Measurements from ENCODE around the gene SMYD3.
"Not testable (repeated sequence)": the region's sequence is repeated elsewhere in the genome, so short reads cannot be mapped to it uniquely, and the experiment has no call there.

Gene SMYD3

DNA sequence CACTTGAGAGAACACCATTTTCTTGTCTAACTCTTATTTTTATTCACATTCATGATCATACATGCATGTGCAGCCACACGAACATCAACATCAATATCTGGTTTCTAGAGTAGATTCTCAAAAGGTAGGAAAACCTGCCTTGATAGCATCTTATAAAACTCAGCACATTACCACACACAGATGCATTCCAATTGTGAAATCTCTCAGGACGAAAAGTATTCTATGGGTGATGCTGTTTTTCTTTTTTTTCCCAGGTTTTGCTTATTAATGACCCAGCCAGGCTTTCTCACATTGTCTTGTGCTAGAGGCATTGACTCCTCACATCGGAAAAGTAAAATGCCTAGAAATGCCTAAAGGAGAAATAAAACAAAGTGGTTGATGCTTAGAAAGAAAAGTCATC is 789.5 kb downstream of the SMYD3 start:
- ChIA-PET CTCF (no interaction called here), POLR2A (no interaction called here)
- no peaks in the 10 kb centered on the region for H3K4me1 ChIP-seq (ENCODE audit: control extremely low read depth in 1 of 4, control insufficient read depth in 4 of 4, insufficient read depth in 4 of 4, low read length in 3 of 4)
- H3K9me3 ChIP-seq (ENCODE audit: control extremely low read depth in 1 of 5, control insufficient read depth in 4 of 5, insufficient read depth in 2 of 5, low read depth in 1 of 5, low read length in 4 of 5) = peaks cover 0 to 2% (median 0%) of the 10 kb centered on the region in 5 experiments
- DNase-seq = no peak
- no peak overlapping the region for H3K4me3 ChIP-seq (ENCODE audit: control insufficient read depth in 1 of 7, extremely low read depth in 1 of 7, insufficient read depth in 4 of 7, low read depth in 2 of 7, low read length in 6 of 7)
- no peaks in the 10 kb centered on the region for H3K27me3 ChIP-seq (replicated peaks in 2 of 5; ENCODE audit: control insufficient read depth in 4 of 5, insufficient read depth in 5 of 5, low read length in 4 of 5)
- no peak overlapping the region for H3K27ac ChIP-seq (ENCODE audit: insufficient read depth in 1 of 2, low read depth in 1 of 2, low read length in 2 of 2, poor library complexity in 1 of 2, severe bottlenecking in 2 of 2)
- no peaks in the 10 kb centered on the region for H3K36me3 ChIP-seq (ENCODE audit: control insufficient read depth in 4 of 4, insufficient read depth in 4 of 4, low read length in 3 of 4)
- WGBS (ENCODE audit: insufficient coverage) = 100% methylated on average over 1 of the region's 3 CpGs

DNA sequence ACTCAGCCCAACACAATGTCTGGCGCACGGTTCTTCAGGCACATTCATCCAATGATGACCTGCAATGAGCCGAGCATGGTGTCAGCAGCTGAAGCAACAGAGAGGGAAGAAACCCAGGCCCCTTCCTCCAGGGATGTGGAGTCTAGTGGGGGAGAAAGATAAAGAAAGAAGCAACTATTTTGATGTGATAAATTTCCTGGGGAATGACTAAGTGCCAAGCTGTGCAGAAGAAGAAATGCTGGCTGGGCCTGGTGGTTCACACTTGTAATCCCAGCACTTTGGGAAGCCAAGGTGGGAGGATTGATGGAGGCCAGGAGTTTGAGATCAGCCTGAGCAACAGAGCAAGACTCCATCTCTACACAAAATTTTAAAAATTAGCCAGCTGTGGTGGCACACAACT is 790.5 kb downstream of the SMYD3 start:
- peaks cover 0 to 1% (median under 1%) of the 10 kb centered on the region in 4 experiments for H3K4me1 ChIP-seq (ENCODE audit: control extremely low read depth in 1 of 4, control insufficient read depth in 4 of 4, insufficient read depth in 4 of 4, low read length in 3 of 4)
- H3K36me3 ChIP-seq (ENCODE audit: control insufficient read depth in 4 of 4, insufficient read depth in 4 of 4, low read length in 3 of 4) = no peaks in the 10 kb centered on the region
- no peak overlapping the region for H3K27ac ChIP-seq (ENCODE audit: insufficient read depth in 1 of 2, low read depth in 1 of 2, low read length in 2 of 2, poor library complexity in 1 of 2, severe bottlenecking in 2 of 2)
- H3K9me3 ChIP-seq (ENCODE audit: control extremely low read depth in 1 of 5, control insufficient read depth in 4 of 5, insufficient read depth in 2 of 5, low read depth in 1 of 5, low read length in 4 of 5) = peaks cover 0 to 2% (median 0%) of the 10 kb centered on the region in 5 experiments
- no peaks in the 10 kb centered on the region for H3K27me3 ChIP-seq (replicated peaks in 2 of 5; ENCODE audit: control insufficient read depth in 4 of 5, insufficient read depth in 5 of 5, low read length in 4 of 5)
- POLR2A ChIA-PET = no interaction called here
- whole genome bisulfite sequencing (ENCODE audit: insufficient coverage) = 100% methylated on average over 3 of the region's 3 CpGs
- DNase-seq = no peak
- CTCF ChIA-PET = no interaction called here
- no peak overlapping the region for H3K4me3 ChIP-seq (ENCODE audit: control insufficient read depth in 1 of 7, extremely low read depth in 1 of 7, insufficient read depth in 4 of 7, low read depth in 2 of 7, low read length in 6 of 7)

DNA sequence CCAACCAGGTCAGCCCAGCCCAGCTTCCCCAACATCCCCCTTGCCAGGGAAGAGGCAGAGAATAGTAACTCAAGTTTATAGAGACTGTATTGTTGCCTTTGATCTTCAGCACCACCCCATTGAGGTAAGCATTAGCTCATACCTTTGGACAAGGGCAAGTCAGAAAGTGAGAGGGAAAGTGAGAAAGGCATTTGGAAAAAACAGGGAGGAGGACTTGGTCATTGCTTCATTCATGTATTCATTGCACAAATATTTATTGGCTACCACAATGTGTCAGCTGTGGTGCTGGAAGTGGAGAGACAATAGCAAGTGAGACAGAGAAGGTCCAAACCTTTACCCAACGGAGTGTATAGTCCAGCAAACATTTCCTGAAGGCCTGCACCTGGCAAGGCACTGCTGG is 791.1 kb downstream of the SMYD3 start:
- Histone ChIP-seq H3K36me3 (ENCODE audit: control insufficient read depth in 4 of 4, insufficient read depth in 4 of 4, low read length in 3 of 4) (no peaks in the 10 kb centered on the region), H3K4me1 (ENCODE audit: control extremely low read depth in 1 of 4, control insufficient read depth in 4 of 4, insufficient read depth in 4 of 4, low read length in 3 of 4) (peaks cover 0 to 6% (median 2%) of the 10 kb centered on the region in 4 experiments), H3K27me3 (replicated peaks in 2 of 5; ENCODE audit: control insufficient read depth in 4 of 5, insufficient read depth in 5 of 5, low read length in 4 of 5) (no peaks in the 10 kb centered on the region), H3K4me3 (ENCODE audit: control insufficient read depth in 1 of 7, extremely low read depth in 1 of 7, insufficient read depth in 4 of 7, low read depth in 2 of 7, low read length in 6 of 7) (no peak overlapping the region), H3K9me3 (ENCODE audit: control extremely low read depth in 1 of 5, control insufficient read depth in 4 of 5, insufficient read depth in 2 of 5, low read depth in 1 of 5, low read length in 4 of 5) (peaks cover 0 to 2% (median 0%) of the 10 kb centered on the region in 5 experiments), H3K27ac (ENCODE audit: insufficient read depth in 1 of 2, low read depth in 1 of 2, low read length in 2 of 2, poor library complexity in 1 of 2, severe bottlenecking in 2 of 2) (no peak overlapping the region)
- DNase-seq = no peak
- ChIA-PET POLR2A (no interaction called here), CTCF (no interaction called here)
- WGBS (ENCODE audit: insufficient coverage) = 100% methylated on average over 1 of the region's 1 CpG

DNA sequence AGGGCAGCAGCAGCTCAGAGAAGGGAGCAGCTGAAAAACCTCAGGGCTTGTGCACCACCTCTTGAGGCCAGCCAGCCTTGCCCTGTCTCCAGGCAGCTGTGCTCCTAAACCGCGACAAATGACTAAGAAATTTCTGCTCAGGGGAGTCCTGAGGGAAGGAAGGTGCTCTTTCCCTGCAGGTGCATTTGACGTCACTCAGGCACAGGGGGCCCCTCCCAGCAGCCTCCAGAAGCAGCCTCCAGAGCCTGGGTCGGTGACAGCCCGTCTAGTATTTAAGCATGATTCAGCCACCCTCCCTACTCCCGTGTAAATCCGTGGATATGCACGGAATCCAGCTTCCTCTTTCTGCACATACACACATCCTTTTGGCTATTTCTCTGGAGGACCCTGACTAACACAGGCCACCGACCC is 791.8 kb downstream of the SMYD3 start:
- Histone ChIP-seq H3K4me3 (ENCODE audit: control insufficient read depth in 1 of 7, extremely low read depth in 1 of 7, insufficient read depth in 4 of 7, low read depth in 2 of 7, low read length in 6 of 7) (no peak overlapping the region), H3K9me3 (ENCODE audit: control extremely low read depth in 1 of 5, control insufficient read depth in 4 of 5, insufficient read depth in 2 of 5, low read depth in 1 of 5, low read length in 4 of 5) (peaks cover 0 to 2% (median 0%) of the 10 kb centered on the region in 5 experiments), H3K4me1 (ENCODE audit: control extremely low read depth in 1 of 4, control insufficient read depth in 4 of 4, insufficient read depth in 4 of 4, low read length in 3 of 4) (peaks cover 0 to 6% (median 2%) of the 10 kb centered on the region in 4 experiments), H3K27ac (ENCODE audit: insufficient read depth in 1 of 2, low read depth in 1 of 2, low read length in 2 of 2, poor library complexity in 1 of 2, severe bottlenecking in 2 of 2) (no peak overlapping the region), H3K27me3 (replicated peaks in 2 of 5; ENCODE audit: control insufficient read depth in 4 of 5, insufficient read depth in 5 of 5, low read length in 4 of 5) (no peaks in the 10 kb centered on the region), H3K36me3 (ENCODE audit: control insufficient read depth in 4 of 4, insufficient read depth in 4 of 4, low read length in 3 of 4) (no peaks in the 10 kb centered on the region)
- 47% methylated on average over 9 of the region's 9 CpGs for WGBS (ENCODE audit: insufficient coverage)
- DNase-seq = peak in 2 of 3 donors; percentile 19 to 23
- POLR2A ChIA-PET = no interaction called here
- CTCF ChIA-PET = no interaction called here

DNA sequence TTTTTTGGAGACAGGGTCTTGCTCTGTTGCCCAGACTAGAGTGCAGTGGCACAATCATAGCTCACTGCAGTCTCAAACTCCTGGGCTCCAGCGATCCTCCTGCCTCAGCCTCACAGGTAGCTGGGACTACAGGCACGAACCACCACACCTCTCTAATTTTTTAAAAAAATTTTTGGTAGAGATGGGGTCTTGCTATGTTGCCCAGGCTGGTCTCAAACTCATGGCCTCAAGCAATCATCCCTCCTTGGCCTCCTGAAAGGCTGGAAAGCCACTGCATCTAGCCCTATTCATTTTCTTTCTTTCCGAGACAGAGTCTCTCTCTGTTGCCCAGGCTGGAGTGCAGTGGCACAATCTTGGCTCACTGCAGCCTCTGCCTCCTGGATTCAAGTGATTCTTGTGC is 793.1 kb downstream of the SMYD3 start:
- H3K36me3 ChIP-seq (ENCODE audit: control insufficient read depth in 4 of 4, insufficient read depth in 4 of 4, low read length in 3 of 4); H3K4me1 ChIP-seq (ENCODE audit: control extremely low read depth in 1 of 4, control insufficient read depth in 4 of 4, insufficient read depth in 4 of 4, low read length in 3 of 4); H3K4me3 ChIP-seq (ENCODE audit: control insufficient read depth in 1 of 7, extremely low read depth in 1 of 7, insufficient read depth in 4 of 7, low read depth in 2 of 7, low read length in 6 of 7); POLR2A ChIA-PET; H3K27me3 ChIP-seq (replicated peaks in 2 of 5; ENCODE audit: control insufficient read depth in 4 of 5, insufficient read depth in 5 of 5, low read length in 4 of 5); CTCF ChIA-PET; H3K9me3 ChIP-seq (ENCODE audit: control extremely low read depth in 1 of 5, control insufficient read depth in 4 of 5, insufficient read depth in 2 of 5, low read depth in 1 of 5, low read length in 4 of 5); H3K27ac ChIP-seq (ENCODE audit: insufficient read depth in 1 of 2, low read depth in 1 of 2, low read length in 2 of 2, poor library complexity in 1 of 2, severe bottlenecking in 2 of 2); DNase-seq: not testable (repeated sequence)
- WGBS (ENCODE audit: insufficient coverage) = no CpG with 5 or more reads among the region's 3 CpGs

DNA sequence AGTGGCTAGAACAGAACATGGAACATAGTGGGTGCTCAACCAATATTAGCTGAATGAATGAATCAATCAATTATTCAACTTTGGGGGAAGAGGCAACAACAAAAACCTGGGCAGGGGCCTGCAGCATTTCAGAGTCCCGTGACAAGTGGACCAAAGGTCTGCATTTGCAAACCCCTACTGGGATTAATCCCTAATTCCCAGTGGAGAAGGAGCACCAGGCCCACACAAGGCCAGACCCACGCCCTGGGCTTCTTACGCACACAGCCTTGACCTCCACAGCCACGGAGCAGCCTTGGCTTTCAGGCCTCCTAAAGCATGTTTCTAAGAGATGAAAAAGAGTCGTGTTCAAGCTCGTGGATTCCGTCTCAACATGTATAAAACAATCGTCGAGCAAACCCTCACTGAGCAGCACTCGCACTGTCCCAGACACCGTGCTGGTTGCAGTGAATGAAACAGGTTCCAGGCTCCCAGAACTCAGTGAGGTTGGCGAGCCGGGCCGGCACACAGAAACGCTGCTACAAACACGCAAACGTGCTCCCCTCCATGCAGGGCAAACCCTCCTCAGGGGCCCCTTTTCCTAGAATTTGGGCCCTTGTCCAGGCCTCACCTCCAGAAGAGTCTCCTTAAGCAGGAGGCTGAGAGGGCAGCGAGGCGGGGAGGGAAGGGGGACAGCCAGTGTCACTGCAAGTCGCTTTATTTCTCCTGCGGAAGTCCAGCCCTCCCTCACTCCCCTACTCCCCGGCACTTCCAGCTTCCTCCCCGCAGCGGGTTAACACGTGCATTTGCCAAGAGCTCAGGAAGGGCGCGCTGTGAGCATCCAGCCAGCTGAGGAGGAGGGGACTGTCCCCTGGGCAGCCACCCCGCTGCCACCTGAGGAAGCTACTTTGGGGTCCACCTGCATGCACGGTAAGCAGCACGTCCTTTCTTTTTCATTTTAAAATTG is 795.8 kb downstream of the SMYD3 start:
- H3K27ac ChIP-seq (ENCODE audit: insufficient read depth in 1 of 2, low read depth in 1 of 2, low read length in 2 of 2, poor library complexity in 1 of 2, severe bottlenecking in 2 of 2) = no peak overlapping the region
- H3K4me1 ChIP-seq (ENCODE audit: control extremely low read depth in 1 of 4, control insufficient read depth in 4 of 4, insufficient read depth in 4 of 4, low read length in 3 of 4) = peaks cover 0 to 6% (median 2%) of the 10 kb centered on the region in 4 experiments
- H3K36me3 ChIP-seq (ENCODE audit: control insufficient read depth in 4 of 4, insufficient read depth in 4 of 4, low read length in 3 of 4) = no peaks in the 10 kb centered on the region
- peak overlapping the region in 1 of 7 experiments; percentile 50 for H3K4me3 ChIP-seq (ENCODE audit: control insufficient read depth in 1 of 7, extremely low read depth in 1 of 7, insufficient read depth in 4 of 7, low read depth in 2 of 7, low read length in 6 of 7)
- POLR2A ChIA-PET = no interaction called here
- WGBS (ENCODE audit: insufficient coverage) = 74% methylated on average over 28 of the region's 30 CpGs
- DNase-seq = no peak
- H3K27me3 ChIP-seq (replicated peaks in 2 of 5; ENCODE audit: control insufficient read depth in 4 of 5, insufficient read depth in 5 of 5, low read length in 4 of 5) = no peaks in the 10 kb centered on the region
- H3K9me3 ChIP-seq (ENCODE audit: control extremely low read depth in 1 of 5, control insufficient read depth in 4 of 5, insufficient read depth in 2 of 5, low read depth in 1 of 5, low read length in 4 of 5) = no peaks in the 10 kb centered on the region
- CTCF ChIA-PET = no interaction called here

- POLR2A ChIA-PET = interaction anchor here (0.6 kb wide), 1 partner anchor 293 kb away, joined by 3 read pairs; no protein-coding TSS in a partner anchor
- no peak overlapping the region for H3K4me3 ChIP-seq (ENCODE audit: control insufficient read depth in 1 of 7, extremely low read depth in 1 of 7, insufficient read depth in 4 of 7, low read depth in 2 of 7, low read length in 6 of 7)
- CTCF ChIA-PET = no interaction called here
- H3K36me3 ChIP-seq (ENCODE audit: control insufficient read depth in 4 of 4, insufficient read depth in 4 of 4, low read length in 3 of 4) = no peaks in the 10 kb centered on the region
- no peaks in the 10 kb centered on the region for H3K27me3 ChIP-seq (replicated peaks in 2 of 5; ENCODE audit: control insufficient read depth in 4 of 5, insufficient read depth in 5 of 5, low read length in 4 of 5)
- peaks cover 0 to 6% (median 2%) of the 10 kb centered on the region in 4 experiments for H3K4me1 ChIP-seq (ENCODE audit: control extremely low read depth in 1 of 4, control insufficient read depth in 4 of 4, insufficient read depth in 4 of 4, low read length in 3 of 4)
- H3K9me3 ChIP-seq (ENCODE audit: control extremely low read depth in 1 of 5, control insufficient read depth in 4 of 5, insufficient read depth in 2 of 5, low read depth in 1 of 5, low read length in 4 of 5) = no peaks in the 10 kb centered on the region
- DNase-seq = no peak
- 98% methylated on average over 5 of the region's 5 CpGs for WGBS (ENCODE audit: insufficient coverage)
- no peak overlapping the region for H3K27ac ChIP-seq (ENCODE audit: insufficient read depth in 1 of 2, low read depth in 1 of 2, low read length in 2 of 2, poor library complexity in 1 of 2, severe bottlenecking in 2 of 2)
Measured at GRCh38 chr1:245707941-245708340, 799.1 kb downstream of the SMYD3 start.

Measured in common myeloid progenitor, CD34-positive (primary cell).